ENCODE results near the gene HSPA4.
"Not testable (repeated sequence)": the region's sequence is repeated elsewhere in the genome, so short reads cannot be mapped to it uniquely, and the experiment has no call there.

The HSPA4 gene
- 69.6 to 580 (median 139) reads per million in 3 experiments for total RNA-seq

DNA sequence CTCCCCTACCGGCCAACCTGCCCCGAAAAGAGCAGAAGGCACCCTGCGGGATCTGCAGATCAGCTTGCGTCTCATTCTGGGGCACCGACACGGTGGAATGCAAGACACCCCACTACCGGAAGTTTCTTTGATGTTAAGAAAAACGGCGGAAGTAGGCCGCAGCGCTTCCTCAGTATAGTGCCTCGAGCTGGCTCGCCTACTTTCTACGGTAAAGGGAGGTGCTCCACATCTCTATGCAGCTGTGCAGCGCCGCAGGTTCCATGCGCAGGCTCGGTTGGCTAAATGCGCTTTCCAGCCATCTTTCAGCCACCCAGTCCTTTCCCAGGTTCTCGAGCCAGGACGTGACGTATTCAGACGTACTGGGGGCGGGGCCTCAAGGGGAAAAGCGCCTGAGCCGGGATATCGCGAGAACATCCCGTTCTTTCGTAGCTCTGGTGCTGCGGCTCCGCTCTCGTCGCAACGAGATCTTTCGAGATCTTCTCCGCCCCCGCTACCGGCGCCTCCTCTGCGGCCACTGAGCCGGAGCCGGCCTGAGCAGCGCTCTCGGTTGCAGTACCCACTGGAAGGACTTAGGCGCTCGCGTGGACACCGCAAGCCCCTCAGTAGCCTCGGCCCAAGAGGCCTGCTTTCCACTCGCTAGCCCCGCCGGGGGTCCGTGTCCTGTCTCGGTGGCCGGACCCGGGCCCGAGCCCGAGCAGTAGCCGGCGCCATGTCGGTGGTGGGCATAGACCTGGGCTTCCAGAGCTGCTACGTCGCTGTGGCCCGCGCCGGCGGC is at the start of gene HSPA4:
Gene HSPA4 (plus strand): TSS at position 472 of the 775 bp plus-strand sequence. CDS start 238 bp downstream, at position 710.
- peak; percentile 98 for DNase-seq

DNA sequence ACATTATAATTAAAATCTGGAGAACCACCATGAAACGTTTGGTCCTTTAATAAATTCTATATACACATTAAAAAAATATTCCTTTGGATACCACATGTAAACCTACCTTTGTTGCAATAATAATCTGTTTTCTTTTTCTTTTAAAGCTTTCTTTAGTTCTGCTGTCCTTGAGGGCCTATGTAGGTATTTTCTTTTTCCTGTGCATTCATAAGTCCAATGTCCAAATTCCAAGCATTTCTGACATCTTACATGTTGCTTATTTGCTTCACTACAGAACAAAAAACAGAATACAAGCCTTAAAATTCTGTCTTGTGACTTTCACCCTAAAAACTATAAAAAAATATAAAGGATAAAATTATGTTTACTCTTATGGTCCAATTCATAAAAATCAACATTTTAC is 45.2 kb upstream of the HSPA4 start:
- DNase-seq: no peak

DNA sequence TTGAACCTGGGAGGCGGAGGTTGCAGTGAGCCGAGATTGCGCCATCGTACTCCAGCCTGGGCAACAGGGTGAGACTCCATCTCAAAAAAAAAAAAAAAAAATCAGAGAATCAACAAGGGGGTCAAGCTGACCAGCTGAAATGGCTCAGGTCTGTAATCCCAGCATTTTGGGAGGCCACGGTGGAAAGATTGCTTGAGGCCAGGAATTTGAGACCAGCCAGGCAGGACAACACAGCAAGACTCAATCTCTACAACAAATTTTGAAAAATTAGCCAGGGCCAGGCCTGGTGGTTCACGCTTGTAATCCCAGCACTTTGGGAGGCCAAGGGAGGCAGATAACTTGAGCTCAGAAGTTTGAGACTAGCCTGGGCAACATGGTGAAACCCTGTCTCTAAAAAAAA is 43.4 kb upstream of the HSPA4 start:
- not testable (repeated sequence) for DNase-seq

DNA sequence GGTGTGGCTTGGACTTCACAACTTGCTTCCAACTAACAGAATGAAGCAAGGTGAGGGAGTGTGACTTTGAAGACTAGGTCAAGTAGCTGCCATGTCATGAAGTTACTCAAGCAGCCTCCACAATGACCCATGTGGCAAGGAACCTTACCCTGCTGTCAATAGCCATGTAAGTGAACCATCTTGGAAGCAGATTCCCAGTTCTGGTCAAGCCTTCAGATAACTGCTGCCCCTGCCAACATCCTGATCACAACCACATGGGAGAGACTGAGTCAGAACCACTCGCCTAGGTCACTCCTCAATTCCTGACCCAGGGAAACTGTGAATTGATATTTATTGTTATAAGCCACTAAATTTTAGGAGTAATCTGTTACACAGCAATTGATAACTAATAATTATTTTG is 36.3 kb upstream of the HSPA4 start:
- DNase-seq: no peak

DNA sequence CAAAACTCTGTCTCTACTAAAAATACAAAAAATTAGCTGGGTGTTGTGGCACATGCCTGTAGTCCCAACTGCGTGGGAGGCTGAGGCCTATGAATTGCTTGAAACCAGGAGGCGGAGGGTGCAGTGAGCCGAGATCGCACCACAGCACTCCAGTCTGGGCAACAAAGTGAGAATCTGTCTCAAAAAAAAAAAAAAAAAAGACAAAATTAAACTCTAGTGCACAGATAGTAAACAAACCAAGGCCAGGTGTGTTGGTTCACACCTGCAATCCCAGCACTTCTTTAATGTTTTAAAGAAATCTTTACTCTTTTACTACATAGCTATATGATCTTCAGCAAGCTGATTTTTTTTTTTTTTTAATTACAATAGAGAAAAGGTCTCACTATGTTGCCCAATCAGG is 33.8 kb upstream of the HSPA4 start:
- no peak for DNase-seq

DNA sequence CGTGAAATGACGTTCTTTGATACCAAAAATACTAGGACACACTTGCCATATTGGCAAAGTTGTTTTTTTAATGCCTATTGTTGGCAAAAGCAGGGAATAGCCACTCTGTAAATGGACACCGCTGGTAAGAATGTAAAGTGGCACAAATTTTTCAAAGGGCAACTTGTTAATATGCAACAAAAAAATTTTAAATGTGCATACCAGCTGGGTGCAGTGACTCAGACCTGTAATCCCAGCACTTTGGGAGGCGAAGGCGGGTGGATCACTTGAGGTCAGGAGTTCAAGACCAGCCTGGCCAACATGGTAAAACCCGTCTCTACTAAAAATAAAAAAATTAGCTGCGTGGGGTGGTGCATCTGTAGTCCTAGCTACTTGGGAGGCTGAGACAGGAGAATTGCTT is 32.3 kb upstream of the HSPA4 start:
- DNase-seq: not testable (repeated sequence)

DNA sequence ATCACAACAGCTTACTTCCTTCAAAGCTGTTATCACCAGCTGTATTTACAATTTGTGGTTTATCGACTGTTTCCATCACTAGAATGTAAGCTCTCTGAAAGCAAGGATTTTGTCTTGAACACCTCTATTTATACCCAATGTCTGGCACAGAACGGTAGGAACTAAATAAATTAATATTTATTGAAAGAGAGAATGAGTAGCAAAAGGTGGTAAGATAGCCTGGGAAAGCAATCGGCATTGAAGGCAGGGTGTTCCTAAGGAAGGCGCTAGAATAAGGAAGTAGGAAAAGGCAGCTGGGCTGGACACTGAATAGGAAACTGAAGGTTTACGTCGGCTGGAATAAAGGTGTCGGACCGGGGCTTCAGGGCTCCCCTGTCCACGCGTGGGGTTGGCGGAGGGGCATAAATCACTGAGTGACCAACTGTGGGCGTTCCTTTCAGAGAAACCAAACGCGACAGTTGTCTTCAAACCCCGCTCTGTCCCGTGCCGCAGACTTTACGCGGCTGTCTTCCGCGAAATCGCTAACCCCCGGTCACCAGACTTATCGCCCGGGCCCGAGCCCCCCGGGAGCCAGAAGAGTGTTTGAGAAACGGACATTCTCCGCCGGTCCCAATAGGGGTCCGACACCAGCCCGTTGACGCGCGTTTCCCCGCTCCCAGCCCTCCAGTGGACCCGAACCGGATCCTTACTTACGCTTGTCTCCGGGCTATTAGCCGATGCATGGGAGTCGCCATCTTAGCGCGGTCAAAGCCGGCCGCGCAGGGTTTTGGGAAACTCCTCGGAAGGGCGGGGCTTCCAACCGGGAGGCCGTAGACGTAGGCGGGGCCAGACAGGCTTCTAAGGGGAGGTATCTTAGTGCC is 25.8 kb upstream of the HSPA4 start, which contains the start of gene ZCCHC10:
Gene ZCCHC10 (minus strand): TSS at position 746 of the 860 bp plus-strand sequence. CDS start 12 bp downstream, at position 734.
- peak; percentile 86 for DNase-seq

DNA sequence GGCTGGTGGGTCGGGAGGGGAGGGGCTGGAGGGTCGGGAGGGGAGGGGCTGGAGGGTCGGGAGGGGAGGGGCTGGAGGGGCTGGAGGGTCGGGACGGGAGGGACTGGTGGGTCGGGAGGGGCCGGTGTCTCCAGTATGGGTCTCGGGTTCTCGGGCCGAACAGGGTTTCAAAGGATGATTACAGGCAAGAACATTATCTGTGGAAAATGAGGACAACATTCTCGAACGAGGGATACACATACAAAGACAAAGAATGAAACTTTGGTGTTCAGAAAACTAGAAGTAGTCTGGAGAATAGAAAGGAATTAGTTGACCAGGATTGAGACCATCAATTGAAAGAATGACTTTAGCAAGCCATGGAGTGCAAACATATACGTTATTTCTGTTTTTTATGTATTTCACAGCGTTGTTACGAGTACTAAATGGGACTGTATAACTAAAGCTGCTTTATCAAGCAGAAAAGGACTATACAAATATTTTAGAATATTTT is 25.1 kb upstream of the HSPA4 start:
- DNase-seq: no peak

DNA sequence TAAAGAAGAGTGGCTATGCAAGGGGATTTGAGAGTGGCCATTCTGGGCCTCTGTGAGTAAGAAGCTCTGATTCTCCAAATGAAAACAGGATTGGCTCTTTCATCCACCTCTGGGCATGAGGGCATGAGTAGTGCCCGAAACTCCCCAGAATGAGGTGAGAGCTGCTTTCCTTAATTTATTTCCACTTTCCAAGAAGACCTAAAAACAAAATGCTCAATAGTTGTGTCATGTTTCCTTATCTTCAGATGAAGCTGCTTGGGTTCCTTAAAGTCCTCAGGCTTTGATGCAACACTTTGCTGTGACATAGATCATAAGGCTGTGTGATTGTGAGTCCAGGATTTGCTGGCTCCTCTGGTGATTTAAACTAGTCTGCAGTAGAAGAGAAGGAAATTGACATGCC is 22.4 kb upstream of the HSPA4 start:
- DNase-seq: no peak

DNA sequence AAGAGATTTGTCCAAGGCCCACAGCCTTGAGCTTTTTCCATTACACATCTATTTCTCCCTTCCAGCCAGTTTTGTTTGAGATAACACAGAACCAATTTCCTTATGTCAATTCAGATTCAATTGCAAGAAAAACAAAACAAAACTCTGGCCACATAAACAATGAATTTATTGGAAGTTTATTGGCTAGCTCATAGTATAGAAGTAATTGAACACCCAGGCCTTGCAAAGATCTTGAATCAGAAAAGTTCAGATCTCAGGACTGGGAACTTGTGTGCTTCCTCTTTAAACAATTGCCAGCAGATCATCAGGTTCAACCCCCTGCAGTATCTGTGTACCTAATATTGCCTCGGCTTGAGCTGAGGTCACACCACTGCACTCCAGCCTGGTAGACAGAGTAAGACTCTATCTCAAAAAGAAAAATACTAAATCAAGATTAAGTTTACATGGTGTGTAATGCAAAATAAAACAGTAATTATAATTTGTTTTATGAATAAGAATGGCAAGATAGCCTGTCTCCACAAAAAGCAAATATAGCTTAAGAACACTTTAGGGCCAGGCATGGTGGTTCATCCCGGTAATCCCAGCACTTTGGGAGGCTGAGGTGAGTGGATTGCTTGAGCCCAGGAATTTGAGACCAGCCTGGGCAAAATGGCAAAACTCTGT is 21.3 kb upstream of the HSPA4 start:
- no peak for DNase-seq

DNA sequence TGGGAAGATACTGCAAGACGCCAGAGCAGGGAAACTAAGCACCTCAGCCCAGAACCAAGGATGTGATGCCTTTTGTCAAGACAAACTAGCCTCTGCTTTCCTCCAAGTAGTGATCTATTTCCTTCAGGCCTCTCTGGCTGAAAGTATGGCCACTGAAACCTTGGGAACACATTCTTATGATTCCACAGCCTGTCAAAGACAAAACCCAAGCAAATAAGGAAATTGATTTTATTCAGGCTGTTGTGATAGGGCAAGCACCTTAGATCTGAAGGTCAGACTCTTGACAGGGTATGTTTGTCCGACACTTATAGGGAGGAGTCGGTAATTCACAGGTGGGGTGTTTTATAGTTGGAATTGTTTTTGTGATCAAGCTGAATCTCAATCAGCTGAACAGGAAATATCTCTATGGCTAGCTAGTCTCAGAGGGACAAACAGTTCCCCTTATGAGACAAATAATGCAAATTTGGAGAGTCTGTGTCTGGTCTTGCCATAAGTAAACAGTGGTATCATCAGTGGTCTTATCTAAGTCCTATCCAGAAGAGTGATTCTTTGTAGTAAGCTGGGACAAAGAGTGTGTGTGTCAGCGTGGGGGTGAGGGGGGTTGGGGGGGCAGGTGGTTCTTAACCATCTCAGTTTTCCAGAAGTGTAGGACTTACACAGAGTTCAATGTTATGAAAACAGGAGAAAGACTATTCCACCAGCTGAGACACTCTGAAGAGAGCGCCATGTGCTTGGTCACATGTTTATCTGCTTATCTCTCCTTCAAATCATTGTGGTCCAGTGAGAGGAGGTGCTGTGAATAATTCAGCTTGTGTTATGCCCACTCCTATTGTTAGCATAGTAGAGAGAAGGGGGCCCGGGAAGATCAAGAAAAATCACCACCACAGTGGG is 18.7 kb upstream of the HSPA4 start:
- DNase-seq: no peak

DNA sequence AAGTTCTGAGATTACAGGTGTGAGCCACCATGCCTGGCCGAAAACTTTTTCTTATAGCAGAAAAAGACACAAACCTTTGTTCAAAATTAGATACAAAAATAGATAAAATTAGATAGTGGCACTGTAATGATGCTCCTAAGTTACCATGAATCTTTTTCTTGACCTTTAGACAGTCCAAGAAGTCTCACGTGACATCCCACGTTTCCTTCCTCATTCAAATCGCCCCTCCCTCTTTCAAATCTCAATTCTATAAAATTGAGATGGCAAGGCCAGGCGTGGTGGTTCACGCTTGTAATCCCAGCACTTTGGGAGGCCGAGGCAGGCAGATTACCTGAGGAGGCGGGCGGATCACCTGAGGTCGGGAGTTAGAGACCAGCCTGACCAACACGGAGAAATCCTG is 17.7 kb upstream of the HSPA4 start:
- no peak for DNase-seq

DNA sequence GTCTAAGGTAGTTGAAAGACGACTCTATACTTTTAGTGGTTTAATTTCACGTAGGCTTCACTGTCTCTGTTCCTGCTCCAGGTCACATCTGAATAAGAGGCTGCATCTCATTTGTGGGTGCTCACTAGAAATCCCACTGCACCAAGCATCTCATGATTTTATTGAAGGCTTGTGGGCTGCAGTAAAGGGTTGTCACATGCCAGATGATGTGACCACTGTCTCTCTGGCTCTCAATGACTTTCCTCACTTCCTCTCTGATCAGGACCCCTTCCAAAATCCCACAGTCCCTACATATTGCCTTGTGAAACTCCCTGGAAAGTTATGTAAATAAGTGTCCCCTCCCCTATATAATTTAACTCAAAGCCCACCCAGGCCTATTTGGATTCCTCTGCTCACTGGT is 16.6 kb upstream of the HSPA4 start:
- no peak for DNase-seq

DNA sequence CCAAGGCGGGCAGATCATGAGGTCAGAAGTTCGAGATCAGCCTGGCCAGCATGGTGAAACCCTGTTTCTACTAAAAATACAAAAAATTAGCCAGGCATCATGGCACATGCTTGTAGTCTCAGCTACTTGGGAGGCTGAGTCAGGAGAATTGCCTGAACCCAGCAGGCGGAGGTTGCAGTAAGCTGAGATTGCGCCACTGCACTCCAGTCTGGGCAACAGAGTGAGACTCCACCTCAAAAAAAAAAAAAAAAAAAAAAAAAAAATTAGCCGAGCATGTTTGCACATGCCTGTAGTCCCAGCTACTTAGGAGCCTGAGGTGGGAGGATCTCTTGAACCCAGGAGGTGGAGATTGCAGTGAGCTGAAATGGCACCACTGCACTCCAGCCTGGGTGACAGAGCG is 15.1 kb upstream of the HSPA4 start:
- DNase-seq: not testable (repeated sequence)

DNA sequence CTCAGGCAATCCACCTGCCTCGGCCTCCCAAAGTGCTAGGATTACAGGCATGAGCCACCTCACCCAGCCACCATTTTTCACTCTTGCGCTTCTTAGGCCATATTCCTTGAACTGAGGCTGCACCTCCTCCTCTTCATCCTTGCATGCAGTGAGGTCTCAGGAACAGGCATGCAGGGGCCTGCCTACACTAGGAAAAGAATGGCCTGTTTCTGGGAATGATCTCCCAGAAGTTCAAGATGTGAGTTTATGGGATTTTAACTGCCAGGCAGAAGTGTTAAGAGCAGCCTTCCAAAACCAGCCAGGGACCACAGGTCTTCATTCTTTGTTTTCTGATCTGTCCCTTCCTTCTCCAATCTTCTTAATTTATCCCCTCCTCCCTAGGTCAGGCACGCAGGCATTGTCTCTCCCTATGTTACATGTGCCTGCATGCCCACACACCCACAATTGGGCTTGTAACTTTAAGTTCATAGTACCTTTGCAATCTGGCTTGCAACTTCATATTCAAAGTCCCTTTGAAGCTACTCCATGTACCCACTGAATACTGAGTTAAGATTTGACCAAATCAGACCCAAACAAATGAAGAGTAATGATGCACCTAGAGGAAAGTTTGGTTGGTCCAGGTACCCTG is 10.5 kb upstream of the HSPA4 start:
- no peak for DNase-seq

DNA sequence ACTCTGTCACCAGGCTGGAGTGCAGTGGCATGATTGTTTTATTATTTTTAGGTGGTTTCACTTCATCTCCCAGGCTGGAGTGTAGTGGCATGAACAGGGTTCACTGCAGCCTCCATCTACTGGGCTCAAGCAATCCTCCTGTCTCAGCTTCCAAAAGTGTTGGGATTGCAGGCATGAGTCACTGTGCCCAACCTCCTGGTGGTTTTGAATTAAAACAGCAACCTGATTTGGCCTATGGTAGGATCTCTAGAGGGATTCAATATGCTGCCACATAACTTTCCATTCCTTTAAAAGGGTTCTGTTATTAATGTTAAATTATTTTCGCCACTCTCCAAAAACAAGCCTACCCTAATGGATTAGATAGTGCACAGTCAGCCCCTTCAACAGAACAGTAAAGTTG is 9.9 kb upstream of the HSPA4 start:
- no peak for DNase-seq

DNA sequence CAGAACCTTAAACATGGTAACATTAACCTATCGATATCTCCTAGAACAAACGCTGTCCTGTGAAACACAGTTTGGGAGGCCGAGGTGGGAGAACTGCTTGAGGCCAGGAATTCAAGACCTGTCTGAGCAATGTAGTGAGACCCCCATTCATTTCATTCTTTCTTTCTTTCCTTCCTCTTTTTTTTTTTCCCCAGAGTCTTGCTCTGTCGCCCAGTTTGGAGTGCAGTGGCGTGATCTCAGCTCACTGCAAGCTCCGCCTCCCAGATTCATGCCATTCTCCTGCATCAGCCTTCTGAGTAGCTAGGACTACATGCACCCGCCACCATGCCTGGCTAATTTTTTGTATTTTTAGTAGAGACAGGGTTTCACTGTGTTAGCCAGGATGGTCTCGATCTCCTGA is 5.3 kb upstream of the HSPA4 start:
- DNase-seq: not testable (repeated sequence)

DNA sequence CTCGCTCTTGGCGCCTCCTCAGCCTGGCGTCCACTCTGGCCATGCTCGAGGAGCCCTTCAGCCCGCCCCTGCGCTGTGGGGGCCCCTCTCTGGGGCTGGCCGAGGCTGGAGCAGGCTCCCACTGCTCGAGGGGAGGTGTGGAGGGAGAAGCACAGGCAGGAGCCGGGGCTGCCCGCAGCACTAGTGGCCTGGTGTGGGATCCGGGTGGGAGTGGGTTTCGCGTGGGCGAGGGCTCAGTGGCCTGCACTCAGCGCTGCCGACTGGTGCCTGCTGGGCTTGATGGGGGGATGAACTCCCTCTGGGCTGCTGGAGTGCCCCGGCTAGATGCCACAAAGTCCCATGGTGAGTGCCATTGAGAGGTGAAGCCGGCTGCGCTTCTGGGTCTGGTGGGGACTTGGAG is 4.4 kb upstream of the HSPA4 start:
- DNase-seq: no peak

DNA sequence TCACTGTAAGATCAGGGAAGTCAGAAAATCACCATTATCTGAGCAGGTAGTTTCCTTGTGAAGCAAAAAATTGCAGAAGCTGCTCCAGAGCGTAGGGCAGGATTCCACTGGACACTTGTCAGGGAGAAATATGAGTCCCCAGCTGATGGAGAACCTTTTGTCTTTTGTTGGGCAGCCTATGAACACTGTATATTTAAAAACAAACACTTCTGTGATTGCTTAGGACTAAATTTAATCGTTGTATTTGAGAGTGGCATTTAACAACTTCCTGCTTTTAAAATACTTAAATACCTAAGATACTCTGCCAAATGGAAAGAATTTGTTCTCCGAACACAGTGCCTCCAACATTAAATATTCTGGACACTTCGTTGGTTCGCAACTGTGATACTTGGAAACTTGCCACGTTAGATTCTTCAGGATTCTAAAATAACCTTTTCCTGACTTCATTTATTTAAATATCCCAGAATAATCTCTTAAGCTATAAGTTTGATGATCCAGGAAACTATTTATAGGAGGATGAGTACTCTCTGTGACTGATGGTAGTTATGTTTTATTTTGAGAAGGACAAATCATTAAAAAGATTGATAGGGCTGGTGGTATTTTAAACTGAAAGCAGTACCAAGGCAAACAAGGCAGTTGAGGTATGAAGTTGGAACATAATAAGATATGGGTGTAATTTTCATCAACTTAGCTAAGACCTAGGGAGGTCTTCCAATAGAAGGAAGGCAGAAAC is 2.7 kb upstream of the HSPA4 start:
- DNase-seq: no peak

DNA sequence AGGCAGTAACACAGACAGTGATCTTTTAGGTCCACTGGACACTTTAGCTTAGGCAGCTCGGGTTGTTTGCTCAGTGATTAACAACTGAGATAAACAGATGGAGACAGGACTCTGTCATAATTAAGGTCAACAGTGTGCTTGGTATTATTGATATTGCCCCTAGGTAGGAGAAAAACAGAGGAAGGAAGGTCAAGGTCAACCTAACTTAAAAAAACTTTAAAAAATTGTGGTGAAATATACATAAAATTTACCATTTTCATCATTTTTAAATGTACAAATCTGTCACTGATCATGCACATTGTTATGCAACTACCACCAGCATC is 2.1 kb upstream of the HSPA4 start:
- DNase-seq: no peak

DNA sequence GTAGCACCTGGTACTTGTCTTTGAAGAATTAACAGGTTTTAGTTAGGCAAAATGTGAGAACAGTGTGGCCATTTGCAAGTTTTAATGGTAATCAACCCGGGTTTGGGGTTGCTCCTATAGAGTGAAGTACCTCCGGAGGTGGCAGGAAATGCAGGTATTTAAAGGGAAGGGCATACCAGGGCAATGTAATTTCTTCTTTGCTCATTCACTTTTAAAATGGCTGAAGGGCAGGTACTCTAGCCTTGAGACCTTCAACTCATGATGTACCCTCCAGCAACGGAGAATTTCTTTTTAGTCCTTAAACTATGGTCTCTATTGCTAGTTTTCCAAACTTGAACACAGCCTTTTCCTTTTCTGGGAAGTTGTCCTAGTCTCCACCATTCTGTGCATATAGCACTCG is 1.3 kb upstream of the HSPA4 start:
- DNase-seq: no peak

Measured in central memory CD4-positive, alpha-beta T cell (primary cell).